Dermis microvascular lymphatic vessel endothelial cell (primary cell): ENCODE results near the gene C1orf105. TPM values are rescaled to one million over a fixed set of nuclear protein-coding genes. Genes with fewer than 3 reads are reported as not detected.
"Not testable (repeated sequence)": the region's sequence is repeated elsewhere in the genome, so short reads cannot be mapped to it uniquely, and the experiment has no call there.

Experiments used
- DNase-seq, 2 donors: peaks; one replicate each; pipeline versions ENCODE4 v3.0.0 to v3.0.0-alpha.2; 2010; ENCODE audit warnings: low read depth in 2 of 2
- total RNA-seq: library from RNA; depleted of rRNA; stranded (reverse); fragments of >200 nt; gene quantifications from 2 replicates; pipeline ENCODE4 v1.2.1, GENCODE V29; 2014

Gene C1orf105, protein sequence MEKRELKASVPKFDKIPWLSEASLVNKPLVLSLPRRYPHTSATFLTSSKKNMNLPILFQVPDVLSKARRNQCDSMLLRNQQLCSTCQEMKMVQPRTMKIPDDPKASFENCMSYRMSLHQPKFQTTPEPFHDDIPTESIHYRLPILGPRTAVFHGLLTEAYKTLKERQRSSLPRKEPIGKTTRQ
- total RNA-seq = not detected in 2 replicates

DNA sequence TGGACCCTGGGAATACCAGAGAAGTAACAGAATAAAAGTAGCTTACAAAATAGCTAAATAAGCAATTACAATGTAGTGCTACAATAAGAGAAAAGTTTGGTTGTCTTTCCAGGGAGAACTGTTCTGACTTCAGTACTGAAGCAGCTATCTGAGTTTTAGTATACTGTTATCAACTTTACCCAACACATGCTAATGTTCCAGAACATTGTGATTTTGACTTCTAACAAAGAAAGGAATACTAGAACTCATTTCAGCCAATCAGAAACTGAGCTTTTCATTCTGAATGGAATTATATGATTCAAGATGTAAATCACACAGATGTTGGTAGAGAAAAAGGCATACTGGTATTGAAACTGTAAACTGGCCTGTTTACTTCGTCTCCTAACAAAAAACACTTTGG, at the start of gene C1orf105:
C1orf105 (plus strand) TSS at position 301 of the 400 bp plus-strand sequence. CDS start 201 bp downstream, outside the sequence.
- no peak for DNase-seq

DNA sequence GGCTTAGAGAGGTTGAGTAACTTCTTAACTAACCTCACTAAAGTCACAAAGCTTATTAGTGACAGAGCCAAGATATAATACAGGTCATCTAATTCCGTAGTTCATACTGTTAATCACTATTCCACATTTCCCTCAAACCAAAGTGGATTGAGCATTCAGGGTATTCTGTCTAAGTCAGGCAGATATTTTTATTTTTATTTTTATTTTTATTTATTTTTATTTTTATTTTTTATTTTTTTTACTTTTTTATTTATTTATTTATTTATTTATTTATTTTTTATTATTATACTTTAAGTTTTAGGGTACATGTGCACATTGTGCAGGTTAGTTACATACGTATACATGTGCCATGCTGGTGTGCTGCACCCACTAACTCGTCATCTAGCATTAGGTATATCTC, 48.8 kb upstream of the C1orf105 start:
- DNase-seq = not testable (repeated sequence)

DNA sequence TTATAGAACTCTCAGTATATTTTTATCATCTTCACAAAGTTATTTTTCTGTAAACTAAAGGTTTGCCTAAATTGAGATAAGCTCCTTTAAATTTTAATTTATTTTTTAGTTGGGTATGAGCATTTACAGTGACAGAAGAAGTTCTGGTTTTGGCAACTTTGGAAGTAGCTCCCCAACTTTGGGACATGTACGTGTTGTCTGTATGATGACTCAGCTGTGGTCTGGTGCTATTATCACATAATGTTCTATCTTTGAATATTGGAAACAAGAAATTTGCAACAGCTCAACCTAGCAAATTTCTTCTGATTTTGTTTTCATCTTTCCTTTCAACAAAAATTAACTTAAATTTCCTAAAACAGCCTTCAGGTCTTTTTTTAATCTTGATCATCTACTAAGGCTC, 46.6 kb upstream of the C1orf105 start:
- DNase-seq = no peak

DNA sequence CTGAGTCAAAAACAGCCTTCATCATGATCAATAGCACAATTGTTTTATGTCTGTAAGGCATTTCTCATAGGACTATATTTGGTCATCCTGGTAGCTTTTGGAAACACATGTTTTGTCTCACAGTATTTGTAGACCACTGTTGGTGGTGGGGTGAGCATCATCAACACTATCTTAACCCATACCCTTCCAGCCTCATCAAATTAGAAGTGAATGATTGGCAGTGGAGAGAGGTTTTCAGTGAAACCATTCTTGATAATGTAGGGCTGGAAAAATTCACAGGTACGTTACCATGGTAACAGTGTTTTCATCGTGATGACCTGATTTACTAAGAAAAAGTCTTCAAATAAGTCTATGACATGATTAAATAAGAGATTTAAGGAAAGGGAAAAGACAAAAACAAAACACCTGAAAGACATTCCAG, 45.3 kb upstream of the C1orf105 start:
- DNase-seq = no peak

DNA sequence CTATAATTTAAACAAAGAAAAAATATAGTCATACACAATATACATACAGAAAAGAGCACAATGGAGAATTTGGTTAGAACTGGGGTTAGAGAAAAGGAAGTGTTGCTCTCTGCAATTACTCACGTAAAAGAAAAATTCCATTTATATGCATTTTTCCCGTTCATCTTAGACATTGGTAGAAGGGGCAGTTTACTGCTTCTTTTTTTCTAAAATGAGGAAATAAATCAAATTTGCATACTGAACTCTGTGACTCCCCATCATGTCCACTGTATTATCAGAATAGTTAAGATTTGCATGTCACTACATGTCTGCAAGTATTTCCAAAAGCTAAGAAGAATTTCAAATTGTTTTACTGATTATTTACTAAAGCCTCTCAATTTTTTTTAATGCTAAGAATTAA, 44.1 kb upstream of the C1orf105 start:
- DNase-seq = no peak

DNA sequence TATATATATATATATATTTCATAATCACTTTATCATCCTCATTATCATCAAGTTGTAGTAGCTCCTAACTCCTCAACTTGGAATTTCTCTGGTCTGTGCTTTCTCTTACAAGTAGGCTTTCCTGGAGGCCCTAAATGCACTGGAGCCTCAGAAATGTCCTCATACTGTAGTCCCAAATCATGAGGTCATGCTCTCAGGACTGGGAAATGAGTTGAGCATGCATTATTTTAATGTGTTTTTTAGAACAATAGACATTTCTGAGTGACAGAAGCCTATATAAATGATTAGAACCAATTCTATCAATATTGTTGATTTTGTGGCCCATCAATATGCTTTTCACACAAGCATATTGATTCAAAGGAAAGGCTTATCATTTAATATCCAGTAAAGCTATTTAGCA, 42.9 kb upstream of the C1orf105 start:
- no peak for DNase-seq

DNA sequence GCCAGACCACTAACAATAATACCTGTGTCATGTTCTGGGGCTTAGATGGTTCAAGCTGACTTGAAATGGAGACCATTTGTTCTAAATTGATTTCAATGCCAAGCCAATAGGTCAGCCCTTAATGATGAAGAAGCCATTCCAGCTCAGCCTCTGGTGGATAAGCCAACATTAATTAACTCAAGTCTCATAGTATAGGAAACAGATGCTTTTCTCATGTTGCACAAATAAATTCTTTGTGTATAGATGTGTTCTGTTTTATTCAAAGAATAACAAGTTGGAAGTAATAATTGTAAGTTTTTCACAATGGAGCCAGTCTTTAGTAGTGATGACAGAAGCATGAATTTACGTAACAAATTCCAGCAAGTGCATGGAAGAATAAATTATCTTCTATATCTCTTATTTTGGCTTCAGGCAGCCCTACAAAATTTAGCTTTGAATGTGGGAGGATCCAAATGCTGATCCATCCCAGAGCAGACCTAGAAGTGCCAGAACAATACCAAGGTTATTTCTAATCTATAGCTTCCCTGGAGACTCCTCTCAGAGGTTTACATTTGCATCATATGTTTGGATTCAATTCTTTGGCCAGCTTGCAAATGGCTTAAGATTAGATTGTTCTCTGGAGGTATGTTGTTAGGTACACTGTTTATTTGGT, 42.2 kb upstream of the C1orf105 start:
- no peak for DNase-seq

DNA sequence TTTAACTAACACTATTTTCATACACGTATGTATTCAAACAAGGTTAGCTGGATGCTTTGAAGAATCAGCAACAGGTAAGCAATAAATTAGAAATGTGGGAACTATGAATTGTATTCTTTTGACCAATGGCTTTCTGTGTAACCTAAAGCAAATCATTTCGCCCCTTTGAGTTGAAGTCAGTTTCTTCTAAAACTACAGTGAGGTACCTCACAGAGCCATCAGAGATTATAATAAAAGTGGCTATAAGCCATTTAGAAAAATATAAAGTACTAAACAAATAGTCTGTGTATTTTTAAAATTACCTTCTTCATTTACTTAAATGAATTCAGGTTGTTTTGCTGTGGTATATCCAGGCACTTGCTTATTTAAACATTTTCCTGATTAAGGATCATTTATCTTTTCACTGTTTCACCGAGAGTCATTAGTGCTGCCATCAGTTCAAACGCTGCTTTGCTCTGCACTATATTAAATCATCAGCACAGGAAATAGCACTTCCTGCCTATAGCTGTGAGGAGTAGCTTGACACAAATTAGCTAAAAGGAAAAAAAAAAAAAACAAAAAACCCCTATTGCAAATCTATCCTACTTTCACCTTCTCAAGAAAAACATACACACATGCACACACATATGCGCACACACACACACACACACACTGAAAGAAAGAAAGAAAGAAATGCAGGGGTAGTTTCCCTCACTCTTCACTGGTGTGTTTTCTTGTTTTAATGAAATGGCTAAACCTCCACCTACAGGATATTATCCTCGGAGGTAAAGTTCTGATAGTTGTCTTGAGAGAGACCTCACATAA, 39.8 kb upstream of the C1orf105 start:
- peak in 1 of 2 donors; percentile 56 for DNase-seq

DNA sequence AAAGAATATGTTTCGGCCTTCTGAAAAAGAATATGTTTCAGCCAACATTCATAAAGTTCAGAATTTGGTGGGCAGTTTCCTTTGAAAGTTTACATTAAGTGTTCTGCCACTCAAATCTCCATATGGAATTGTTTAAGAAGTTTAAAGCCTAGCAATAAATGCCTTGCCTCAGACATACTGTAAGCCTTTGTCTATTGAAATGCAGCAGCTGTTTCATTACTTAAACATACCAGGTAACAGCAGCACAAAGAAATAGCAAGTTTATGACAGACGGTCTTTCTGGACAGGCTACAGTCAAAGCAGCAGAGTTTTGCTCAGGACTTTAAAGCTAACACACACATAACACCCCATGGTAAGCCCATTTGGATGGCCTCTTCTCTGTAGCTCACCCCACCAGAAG, 38.5 kb upstream of the C1orf105 start:
- DNase-seq = no peak

DNA sequence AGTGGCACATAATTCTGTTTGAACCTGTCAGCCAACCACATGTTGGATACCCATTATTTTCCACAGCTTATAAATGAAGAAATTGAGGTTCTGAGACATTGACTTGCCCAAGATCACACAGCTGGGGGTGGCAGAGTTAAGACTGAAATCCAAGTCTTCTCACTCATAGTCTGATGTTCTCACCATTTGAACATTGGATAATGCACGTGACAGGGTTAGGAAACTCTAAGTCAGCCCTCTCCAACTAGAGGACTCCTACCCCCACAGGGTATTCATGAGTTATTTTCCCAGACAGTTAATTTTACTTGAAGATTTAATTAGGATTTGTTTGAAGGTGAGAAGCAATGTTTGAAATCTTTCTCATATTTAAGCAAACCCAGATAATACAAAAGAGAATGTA, 38.1 kb upstream of the C1orf105 start:
- DNase-seq = no peak

DNA sequence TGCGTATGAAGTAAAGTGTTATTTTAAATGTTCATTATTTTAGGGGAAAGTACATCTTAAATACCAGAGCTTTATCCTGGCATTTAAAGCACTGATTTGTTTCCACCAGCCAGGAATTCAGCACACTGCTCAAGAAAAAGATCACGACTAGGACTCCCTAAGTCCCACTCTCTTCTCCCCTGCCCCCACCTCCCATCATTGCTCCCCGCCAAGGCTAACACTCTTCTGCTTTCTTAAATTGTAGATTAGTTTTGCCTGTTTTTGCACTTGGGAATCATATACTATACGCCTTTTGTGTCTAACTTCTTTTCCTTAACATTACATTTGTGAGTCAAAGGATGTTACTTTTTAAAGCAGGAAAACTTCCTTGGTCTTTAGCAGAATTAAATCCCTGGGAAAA, 37.5 kb upstream of the C1orf105 start:
- DNase-seq = no peak

DNA sequence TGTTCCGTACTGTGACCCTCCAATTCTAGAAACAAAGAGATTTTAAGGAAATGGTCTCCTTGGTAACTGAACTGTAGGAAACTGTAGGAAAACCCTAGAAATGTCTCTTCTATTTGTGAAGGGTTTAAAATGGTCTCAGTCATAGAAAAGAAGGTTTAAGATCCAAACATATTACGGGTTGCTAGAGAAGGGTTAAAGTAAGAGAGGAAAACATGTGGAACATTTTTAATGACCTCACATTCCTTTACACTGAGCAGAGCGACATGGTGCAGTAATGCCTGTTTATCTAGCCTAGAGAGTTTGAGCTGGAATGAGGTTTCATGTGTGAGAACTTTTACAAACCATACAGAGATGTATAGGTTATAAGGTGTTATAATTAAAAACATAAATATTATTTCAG, 36.9 kb upstream of the C1orf105 start:
- DNase-seq = peak; percentile 50 to 70

DNA sequence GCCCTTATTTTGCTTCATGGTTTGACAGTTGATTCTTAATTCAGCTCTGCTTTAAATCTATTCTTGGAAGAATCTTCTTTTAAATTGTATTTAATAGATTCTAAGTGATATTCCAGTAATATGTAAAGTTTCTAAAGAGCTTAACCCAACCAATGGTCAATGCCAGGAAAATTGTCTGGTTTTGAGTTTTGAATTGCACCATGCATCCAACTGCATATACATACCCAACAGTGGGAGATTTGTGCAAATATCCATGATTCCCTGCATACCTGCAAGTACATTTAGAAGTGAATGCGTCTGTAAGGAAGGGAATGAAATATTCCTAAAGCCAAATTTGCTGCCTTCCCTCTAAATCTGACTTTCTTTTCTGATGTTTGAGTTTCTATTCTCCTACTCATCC, 35.8 kb upstream of the C1orf105 start:
- no peak for DNase-seq

DNA sequence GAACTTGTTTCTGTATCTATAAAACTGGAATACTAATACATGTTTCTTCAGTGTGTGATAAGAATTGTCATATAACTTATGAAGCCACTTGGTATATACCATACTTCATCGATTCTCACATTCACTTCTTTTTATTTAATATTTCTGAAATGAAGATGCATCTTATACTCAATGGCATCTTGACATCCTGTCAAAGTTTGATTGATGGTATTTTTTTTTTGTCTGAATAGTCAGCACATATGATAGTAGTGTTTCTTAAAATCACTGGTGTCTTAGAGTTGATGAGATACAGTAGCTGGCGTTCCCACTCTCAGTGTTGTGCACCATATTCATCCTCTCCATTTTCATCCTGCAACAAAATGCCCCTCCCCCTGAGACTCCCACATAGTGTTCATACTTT, 34.4 kb upstream of the C1orf105 start:
- DNase-seq = no peak

DNA sequence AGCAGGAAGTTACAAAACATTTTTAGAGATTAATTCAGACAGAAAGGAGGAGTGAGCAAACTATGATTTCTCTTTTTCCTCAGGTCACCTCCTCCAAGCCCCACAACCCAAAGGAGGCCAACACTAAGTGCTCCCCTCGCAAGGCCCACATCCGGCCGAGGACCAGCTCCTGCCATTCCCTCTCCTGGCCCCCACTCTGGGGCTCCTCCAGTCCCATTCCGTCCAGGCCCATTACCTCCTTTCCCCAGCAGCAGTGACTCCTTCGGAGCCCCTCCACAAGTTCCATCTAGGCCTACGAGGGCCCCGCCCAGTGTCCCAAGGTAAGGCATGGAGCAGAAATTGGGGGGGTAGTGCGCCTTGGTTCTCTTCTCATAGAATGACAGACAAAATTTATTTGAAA, 32.0 kb upstream of the C1orf105 start:
- DNase-seq = no peak

DNA sequence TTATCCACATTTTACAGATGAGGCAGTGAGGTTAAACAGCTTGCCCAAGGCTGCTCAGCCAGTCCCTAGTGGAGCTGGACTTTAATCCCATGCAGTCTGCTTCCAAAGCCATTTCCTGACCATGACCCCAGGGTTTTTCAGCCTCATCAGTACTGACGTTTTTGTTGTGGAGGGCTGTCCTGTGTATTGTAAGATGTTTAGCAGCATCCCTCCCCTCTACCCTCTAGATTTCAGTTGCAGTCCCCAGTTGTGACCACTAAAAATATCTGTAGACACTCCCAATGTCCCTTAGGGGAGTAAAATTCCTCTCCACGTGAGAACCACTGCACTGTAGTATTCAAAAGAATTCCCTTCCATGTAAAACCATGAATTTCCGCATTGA, 30.2 kb upstream of the C1orf105 start:
- DNase-seq = peak in 1 of 2 donors; percentile 19

DNA sequence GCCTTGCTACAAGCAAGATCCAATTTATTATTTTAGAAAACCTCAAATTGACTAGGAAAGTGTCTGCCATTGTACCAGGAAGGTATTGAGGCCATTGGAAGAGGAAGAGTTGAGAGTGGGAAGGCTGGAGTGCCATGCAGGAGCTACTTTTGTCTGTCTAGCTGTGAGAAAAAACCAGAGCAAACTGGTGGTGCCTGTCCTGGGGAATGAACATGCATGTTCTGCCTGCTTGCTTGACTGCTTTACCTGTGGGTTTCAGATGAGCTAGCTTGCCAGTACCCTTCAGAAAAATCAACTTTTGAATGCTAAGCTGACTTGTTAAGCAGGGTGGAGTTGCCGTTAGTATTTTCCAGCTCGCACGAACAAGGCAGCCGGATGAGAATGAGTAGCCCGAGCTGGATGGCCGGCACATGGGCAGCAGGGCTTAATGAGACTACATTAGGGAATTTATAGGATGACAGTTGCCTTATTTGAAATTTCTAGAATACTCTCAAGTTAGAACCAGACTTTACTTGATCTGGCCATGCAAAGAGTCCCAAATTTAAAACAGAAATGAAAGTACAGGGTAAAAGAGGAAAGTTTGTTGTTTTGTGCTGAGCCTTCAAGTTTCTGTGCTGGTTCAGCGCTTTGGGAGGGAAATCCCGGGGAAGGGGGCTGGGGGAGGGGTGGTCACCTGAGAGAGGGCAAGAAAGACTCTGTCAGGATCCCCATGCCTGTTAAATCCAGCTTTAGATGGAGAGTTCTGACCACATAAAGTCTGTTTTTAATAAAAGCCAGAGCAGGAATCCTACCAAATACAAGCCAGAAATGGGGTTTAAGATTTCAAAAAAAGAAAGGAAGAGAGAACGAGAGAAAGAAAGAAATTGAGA, 29.6 kb upstream of the C1orf105 start:
- DNase-seq = peak in 1 of 2 donors; percentile 25

DNA sequence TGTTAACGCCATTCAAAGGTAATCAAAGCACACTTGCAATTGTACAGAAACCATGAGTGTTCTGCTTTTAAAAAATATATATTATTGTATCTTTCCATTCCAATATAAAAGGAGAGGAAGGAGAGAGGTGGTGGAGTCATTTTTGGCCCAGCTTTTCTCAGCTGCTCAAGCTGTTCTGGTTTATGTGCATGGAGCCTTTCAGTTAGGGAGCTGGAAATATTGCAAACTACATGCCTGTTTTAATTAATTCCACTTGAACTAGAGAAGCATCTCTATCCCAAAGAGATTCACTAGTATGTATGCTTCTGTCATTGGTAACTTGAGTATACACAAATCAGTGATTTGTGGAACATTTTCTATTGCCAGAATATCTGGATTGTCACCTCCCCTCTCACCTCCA, 28.5 kb upstream of the C1orf105 start:
- DNase-seq = no peak

DNA sequence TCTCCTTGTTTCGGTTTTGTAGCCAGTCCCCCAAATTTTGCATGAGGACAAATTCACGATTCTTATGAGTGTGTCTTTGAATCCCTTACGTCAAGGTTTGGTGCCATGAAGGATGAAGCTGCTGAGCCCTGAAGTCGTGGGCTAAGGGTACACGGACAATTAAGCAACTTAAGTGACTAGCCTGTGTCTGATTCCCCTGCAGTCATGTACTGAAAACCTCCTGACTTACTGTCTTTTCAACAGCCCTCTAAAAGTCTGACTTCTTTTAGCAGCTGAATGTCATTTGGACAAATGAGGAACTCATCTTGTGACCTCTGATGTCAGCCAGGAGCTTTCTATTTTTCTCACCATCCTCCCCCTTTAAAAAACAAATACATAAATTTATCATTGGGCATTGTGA, 27.1 kb upstream of the C1orf105 start:
- DNase-seq = no peak

DNA sequence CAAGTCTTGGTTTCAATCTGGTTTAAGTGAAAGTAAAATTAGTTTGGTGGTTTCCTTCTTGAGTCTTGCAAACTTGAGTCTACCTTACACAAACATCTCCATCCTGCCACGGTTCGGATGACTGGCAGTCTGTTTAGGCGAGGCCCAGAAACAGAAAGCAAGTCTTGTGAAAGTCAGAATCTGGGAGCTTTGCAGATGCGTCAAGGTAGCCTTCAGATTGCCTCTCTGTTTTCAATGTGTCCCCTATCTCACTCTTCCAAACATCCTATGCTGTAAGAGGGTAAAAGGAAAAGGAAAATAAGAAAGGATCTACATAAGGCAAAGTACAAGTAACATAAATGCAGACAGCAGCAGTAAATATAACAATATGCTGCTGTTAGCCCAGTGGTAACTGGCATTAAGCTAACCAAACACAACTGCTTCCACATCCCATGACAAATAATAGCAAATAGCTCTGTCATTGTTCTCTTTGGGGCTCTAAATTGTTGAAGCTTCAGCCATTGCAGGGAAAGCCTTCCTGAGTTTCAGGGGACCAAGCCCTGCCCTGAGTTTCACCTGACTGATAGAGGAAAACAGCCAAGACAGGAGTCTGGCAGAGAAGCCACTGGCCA, 26.2 kb upstream of the C1orf105 start:
- DNase-seq = peak in 1 of 2 donors; percentile 46

DNA sequence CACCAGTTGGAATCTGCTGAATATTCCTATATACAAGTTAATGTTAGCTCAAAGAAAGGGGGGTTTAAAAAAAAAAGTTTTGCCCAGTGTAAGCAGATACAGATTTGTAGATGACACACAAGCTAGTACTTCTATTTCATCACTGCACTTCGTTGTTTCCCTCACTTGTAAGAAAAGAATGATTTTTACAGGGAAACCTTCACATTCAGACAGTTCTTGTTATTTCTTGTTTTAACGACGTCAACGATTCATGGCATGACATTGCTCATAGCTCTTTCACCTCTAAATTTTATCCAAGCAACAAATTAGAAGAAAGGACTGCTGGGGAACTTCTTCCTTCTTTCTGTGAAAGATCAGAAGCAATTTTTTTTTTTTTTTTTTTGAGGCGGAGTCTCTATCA, 25.7 kb upstream of the C1orf105 start:
- no peak for DNase-seq
